Stimulated activated CD4-positive, alpha-beta T cell treated with anti-CD3 and anti-CD28 coated beads, Interleukin-2, amount 100 ng/mL, for 48 hours (primary cell): Measurements from ENCODE around the gene AP3S2.
"Not testable (repeated sequence)": the region's sequence is repeated elsewhere in the genome, so short reads cannot be mapped to it uniquely, and the experiment has no call there.

Source experiments
- DNase-seq, 2 donors: peaks; one replicate each; pipeline ENCODE4 v3.0.0-alpha.2; 2020

Gene AP3S2

DNA sequence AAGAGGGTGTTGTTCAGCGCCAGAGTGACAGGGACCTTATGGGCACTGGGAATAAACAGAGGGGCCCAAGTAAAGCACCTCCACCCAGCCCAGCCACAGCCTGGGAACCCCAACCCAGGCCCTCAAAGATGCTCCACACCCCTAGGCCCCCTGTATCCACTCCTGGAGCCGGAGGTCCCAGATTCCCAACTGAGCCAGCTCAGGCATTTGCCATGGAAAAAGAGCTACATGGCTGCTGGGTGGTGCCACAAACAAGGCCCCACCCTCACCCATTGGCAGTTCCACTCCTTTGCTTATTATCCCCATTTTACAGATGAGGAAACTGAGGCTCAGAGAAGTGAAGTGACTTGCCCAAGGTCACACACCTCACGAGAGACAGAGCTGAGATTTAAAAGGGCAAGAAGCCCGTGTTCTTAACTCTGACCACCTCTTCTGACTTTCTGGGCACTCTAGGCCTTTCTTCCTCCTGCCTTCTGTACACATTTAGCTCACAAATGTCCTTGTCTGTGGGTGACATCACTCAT lies 96.1 kb downstream of the AP3S2 start:
- no peak for DNase-seq

DNA sequence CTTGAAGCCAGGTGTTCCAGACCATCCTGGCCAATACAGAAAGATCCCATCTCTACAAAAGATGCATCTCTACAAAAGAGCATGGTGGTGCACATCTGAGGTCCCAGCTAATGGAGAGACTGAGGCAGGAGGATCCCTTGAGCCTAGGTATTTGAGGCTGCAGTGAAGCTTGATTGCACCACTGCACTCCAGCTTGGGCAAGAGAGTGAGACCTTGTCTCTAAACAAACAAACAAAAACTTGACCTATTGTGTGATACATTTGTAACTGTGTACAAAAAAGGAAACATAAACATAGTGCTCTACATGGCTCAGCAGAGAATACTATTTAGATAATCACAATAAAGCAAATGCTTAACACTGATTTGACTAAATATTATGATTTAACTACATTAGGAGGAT lies 97.8 kb downstream of the AP3S2 start:
- no peak for DNase-seq

DNA sequence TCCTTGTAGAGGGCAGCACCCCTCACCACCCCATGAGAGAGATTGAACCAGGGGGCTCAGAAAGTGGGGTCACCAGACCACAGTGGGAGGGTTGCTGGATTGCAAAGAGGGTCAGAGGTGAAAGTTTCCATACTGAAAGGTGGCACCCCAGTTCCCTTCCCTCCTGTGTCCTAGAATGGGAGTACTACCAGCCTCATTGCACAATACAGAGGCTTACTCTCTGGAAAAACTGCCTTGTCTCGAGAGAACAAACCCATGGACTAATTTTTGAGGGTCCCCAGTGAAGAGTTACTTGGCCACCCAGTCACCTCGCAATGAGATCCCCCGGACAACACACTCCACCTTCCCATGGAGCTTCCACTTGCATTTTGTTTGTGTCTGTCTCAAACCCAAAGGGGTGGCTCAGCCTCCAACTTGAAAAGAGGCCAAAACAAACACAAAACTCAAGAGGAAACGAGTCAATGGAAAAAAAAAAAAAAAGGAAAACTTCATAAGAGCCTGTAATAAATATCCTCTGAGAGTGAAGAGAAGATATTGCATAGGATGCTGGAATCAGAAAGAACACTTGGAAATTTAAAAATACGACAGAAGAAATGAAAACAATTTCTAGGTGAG lies 99.1 kb downstream of the AP3S2 start:
- no peak for DNase-seq

DNA sequence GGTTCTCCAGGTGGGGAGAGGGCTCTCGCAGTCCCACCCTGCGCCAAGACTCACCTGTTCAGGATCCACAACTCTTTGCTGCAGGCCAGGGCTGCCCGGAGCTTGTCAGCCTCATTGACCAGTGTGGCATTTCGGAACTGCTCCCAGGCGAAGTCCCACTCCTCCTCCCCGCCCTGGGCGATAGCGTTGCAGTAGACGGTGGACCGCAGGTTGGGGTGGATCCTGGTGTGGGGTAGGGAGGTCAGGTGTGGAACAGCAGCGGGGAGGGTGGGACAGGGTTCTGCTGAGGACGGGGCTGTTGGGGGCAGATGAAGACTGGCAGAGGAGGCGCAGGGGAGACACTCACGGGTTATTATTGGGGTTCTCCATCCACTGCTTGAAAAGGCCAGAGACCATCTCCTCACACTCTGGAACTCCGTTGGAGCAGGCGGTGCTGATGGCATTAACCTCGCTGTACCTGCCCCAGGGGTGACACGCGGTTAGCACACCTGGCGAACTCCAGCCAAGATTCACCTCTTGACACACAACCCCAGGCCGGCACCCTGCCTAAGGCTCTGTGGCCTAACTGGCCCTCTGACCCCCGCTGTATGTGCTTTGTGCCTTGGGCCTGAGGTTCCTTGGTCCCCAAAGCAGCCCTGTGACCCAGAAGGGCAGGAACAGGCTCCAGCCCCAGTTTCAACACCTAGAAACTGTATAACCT lies 101.5 kb downstream of the AP3S2 start:
- DNase-seq = no peak

DNA sequence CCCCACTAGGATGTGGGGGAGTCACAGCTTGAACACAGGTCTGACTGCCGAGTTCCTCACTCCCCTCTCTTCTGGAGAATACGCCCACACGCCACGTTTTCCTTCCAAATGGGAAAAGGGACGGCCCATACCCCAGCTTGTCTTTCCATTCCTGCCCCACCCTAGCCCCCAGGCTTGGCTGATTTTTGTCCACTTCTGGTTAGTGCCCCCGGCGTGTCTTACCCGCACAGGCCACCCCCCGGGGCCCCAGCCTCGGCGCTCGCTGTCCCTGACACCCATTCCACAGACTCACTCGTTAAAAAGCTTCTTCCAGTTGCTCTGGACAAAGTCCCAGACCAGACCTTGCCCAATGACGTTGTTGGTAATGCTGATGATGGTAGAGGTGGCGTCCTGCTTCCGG lies 103.1 kb downstream of the AP3S2 start:
- no peak for DNase-seq

DNA sequence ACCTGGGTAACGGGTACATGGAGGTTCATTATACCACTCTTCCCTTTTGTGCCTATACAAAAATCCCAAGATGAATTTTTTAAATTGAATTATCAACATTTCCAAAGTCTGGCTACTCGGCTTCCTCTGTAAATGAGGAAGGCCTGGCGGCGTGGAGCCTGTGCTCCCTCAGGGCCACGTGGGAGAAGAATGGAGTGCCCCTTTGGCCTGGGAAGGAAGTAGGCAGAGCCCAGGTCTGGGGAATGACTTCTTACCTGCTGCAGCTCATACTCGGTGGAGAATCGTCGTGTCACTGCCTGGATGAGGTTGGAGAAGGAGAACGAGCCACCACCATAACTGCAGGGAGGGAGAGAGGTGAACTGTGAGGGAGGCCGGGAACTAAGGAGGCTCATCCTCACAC lies 103.6 kb downstream of the AP3S2 start:
- no peak for DNase-seq

DNA sequence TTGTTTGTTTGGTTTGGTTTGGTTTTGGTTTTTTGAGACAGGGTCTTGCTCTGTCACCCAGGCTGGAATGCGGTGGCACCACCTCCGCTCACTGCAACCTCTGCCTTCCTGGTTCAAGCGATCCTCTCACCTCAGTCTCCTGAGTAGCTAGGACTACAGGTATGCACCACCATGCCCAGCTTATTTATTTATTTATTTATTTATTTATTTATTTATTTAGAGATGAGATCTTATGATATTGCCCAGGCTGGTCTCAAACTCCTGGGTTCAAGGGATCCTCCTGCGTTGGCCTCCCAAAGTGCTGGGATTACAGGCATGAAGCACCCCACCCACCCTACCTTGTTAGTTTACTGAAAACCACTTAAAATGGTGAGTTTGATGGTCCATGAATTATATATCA lies 105.2 kb downstream of the AP3S2 start:
- not testable (repeated sequence) for DNase-seq

DNA sequence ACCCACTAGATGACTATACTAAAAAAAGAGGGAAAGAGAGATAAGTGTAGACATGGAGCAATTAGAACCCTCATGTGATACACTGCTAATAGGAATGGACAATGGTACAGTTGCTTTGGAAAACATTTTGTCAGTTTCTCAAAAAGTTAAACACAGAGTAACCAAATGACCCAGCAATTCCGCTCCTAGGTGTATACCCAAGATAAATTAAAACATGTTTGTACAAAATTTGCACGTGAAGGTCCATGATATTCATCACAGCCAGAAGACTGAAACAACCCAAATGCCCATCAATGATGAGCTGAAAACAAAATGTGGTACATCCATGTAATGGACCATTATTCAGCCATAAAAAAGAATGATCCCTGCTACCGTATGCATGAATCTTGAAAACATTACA lies 105.8 kb downstream of the AP3S2 start:
- no peak for DNase-seq

DNA sequence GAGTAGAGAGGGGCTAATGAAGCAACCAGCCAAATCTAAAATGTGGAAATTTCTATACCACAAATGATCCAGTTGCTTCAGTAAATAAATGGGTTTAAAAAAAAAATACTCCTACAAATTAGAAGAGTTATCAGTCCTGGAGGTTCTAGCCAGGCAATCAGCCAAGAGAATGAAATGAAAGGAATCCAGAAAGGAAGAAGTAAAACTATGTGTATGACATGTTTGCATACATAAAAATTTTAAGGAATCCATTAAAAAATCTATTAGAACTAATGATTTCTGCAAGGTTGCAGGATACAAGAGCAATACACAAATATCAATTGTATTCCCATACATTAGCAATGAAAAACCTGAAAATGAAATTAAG lies 108.0 kb downstream of the AP3S2 start:
- no peak for DNase-seq

DNA sequence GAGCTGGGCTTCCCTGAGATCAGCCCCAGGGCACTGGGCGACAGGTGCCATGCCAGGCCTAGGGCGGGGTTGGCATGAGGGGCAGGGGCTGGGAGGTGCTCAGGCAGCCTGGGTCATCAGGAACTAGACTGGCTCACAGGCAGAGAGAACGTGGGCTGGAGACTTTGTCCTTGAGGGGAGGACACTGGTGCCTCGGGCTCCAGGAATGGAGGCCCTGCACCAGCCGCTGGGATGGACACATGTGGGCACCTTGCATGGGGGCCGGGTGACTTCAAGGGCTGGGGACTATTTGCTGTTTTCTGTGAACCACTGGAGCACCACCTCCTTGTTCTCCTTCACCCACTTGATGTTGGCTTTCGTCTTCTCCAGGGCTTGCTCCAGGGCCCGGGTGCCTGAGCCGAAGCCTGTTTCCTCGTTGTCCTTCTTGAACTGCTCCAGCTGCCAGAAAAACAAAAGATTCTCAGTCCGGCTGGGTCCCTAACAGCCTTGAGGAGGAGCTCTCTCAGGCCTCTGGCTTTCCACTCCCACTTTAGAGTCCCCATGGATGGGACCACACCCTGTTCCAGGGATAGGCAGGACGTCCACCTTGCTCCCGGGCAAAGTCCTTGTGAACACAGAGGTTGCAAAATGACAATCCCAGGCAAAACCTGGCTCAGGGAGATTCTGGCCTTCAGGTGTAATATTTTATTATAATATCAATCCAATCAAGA lies 108.6 kb downstream of the AP3S2 start:
- DNase-seq = no peak

DNA sequence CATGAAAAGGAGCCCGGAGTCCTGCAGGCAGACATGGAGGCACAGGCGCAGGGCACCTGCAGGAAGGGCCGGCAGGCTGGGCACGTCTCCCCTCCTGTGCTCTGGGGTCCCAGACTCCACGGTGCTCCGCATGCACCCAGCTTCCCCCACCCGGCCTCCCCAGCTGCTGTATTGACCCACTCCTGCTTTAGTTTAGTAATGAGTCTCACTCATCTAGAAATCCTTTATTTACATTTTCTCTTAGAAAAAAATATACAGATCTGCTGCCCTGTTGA lies 109.2 kb downstream of the AP3S2 start:
- no peak for DNase-seq

DNA sequence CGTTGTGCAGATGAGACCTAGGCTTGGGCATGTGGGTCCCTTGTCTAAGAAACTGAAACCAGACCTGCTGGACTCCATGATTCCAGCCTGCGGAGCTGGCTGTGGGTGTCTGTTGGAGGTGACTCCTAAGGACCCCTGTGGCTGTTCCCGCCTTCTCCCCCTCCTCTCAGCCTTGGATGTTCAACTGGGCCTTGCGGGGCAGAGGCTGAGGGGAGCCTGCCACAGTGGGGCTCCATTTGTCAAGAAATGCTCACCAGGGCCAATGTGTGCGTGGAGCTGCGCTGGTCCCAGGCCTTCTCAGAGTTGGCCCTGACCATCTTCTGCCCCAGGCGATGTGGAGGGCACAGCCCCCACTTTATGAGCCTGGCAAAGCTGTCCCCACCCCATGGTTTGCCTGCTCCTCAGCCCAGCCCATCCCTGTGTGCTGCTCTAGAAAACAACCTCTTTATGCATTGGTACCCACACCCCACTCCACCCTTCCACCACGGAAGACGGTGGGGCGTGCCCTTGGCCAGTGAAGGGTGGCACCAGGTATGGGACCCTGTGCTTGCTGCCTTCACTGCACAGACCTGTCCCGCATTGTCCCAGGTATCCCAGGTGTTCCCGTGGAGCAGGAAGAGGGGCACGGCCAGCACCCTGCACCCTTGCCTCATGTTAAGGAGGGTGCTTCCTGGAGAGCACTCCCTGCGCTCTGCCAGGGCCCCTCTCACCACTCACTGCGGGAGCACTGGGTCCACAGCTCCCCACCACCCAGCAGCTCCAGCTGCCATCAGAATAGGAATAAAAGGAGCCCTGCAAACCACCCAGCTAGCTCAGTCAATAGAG lies 109.7 kb downstream of the AP3S2 start:
- no peak for DNase-seq

DNA sequence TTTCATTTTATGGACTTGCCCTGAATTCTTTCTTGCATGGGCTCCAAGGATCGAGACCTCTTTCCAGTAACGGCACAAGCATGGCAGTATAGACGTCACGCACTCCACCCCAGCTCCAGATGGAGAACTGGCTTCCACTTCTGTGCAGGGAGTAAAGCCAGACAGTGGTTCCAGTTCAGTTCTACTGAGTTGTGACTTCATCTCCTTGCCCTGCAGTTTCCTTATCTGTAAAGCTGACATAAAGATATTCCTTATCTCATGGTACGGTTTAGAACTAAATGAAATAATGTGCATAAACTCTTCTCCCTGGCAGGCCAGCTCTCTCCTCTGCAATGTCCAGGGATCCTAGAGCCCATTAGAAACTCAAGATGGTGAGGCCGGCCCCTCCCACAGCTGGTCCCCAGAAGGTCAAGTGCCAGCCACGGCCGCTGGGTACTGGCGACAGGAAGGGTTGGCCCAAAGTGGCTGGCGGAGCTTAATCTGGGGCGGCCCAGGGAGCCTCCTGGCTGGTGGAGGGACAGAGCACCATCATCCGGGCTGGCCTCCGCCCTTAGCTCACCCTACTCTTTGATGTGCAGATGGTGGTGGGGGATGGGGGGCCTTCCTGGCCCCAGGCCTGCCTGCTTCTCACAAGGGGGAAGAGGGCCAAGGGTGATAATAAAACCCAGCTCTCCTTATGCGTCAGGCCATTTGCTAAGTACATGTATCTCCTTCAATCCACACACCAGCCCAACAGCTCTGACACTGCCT lies 110.5 kb downstream of the AP3S2 start:
- DNase-seq = no peak

DNA sequence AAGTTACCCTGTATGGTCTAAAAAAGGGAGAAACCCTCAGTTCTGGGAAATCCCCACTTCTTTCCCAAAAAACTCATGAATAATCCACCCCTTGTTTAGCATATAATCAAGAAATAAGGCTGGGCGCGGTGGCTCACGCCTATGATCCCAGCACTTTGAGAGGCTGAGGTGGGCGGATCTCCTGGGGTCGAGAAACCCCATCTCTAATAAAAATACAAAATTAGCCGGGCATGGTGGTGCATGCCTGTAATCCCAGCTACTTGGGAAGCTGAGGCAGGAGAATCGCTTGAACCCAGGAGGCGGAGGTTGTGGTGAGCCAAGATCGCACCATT lies 111.2 kb downstream of the AP3S2 start:
- not testable (repeated sequence) for DNase-seq

DNA sequence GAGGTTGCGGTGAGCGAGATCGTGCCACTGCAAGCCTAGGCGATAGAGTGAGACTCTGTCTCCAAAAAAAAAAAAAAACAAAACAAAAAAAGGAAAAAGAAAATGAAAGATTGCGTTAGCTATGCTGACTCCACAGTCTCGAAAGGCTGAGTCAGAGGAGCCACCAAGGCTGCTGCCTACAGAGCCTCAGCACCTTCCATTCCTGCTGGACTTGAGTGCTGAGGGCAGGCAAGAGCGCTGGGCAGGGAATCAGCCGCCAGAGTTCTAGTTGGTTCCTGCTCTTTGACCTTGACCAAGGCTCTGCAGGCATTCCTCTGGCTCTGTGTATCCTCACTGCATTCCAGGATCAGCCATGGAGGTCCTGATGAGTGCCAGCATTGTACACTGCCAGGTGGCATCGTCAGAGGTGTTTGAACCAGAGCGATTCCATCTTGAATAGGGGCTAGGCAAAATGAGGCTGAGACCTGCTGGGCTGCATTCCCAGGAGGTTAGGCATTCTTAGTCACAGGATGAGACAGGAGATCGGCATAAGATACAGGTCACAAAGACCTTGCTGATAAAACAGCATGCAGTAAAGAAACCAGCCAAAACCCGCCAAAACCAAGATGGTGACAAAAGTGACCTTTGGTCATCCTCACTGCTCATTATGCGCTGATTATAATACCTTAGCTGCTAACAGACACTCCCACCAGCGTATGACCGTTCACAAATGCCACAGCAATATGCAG lies 111.7 kb downstream of the AP3S2 start:
- no peak for DNase-seq

DNA sequence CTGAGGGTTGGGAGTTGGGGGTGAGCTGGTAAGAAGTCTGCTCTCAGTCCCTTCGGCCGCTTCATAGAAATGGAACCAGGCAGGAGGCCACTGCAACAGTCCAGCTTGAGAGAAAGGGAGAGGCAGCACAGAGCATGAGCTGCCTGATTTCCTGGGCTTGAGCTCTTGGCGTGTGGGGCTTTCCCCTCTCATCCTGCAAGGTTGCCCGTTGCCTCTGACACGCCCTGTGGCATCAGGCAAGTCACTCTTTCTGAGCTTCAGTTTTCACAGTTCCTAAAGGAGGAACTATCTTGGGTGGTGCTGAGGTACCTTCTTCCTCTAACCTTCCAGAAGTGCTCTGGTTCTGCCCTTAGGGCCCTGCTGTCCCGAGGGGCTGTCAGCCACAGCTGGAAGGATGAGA lies 112.7 kb downstream of the AP3S2 start:
- no peak for DNase-seq

DNA sequence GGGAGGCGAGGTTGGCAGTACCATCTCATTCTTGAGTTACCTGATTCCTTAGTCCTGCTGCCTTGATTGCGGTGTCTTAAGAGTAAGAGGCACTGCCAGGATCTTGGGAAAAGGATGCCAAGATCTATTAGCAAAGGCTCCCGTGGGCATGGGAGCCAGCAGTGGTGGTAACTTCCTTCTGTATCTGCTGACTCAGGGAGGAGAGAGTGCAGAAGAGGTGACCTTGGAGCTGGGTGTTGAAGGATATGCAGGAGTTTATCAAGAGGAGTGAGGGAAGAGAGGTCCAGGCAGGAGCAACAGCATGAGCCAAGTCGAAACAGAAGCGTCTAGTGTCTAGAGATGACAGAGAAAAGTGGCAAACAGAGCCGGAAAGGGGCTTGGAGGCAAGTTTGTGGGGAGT lies 113.2 kb downstream of the AP3S2 start:
- no peak for DNase-seq
